ENCODE results near the gene IL1F10.

DNA sequence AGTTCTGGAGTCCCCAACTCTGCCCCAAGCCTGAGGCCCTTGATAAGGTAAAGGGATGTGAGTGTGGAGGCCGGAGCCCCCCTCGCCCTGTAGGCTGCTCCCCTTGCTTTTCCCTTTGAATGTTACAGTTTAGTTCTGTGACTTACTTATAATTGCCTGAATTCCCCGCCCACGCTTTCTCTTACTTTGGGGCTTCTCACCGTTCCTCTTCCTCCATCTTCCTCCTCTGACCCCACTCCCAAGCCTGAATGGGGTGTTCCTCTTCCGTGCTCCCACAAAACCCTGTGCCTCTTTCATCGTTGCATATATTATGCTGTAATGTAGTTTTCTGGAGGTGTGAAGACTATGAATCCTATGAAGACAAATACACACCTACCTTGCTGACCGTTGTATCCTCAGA lies 44.7 kb downstream of the IL1F10 start:
- TF ChIP-seq, protein P1, sequence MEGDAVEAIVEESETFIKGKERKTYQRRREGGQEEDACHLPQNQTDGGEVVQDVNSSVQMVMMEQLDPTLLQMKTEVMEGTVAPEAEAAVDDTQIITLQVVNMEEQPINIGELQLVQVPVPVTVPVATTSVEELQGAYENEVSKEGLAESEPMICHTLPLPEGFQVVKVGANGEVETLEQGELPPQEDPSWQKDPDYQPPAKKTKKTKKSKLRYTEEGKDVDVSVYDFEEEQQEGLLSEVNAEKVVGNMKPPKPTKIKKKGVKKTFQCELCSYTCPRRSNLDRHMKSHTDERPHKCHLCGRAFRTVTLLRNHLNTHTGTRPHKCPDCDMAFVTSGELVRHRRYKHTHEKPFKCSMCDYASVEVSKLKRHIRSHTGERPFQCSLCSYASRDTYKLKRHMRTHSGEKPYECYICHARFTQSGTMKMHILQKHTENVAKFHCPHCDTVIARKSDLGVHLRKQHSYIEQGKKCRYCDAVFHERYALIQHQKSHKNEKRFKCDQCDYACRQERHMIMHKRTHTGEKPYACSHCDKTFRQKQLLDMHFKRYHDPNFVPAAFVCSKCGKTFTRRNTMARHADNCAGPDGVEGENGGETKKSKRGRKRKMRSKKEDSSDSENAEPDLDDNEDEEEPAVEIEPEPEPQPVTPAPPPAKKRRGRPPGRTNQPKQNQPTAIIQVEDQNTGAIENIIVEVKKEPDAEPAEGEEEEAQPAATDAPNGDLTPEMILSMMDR (conservative IDR thresholded peaks at IDR 0.05; ENCODE audit: low read depth, low read length) = no peak
- TF ChIP-seq EZH2 (IDR thresholded peaks at IDR 0.05; ENCODE audit: borderline replicate concordance, low read depth, low read length, poor library complexity, severe bottlenecking) = no peak

All from A673 (cell line).